Neural cell (in vitro differentiated cells): ENCODE measurements around the gene RNF26. TPM values are rescaled to one million over a fixed set of nuclear protein-coding genes. Genes with fewer than 3 reads are reported as not detected.

Experiments
- H2AFZ ChIP-seq: fragments of 200-600, 300-800 bp; sonication (generic), shearing (Covaris generic); 2 replicates; pipeline ENCODE4 v1.6.0; 2014; ENCODE audit warnings: low read depth, mild to moderate bottlenecking, antibody characterized with exemption, low read length, moderate library complexity
- H3F3A ChIP-seq: fragments of 200-600 bp; shearing (Covaris generic); 2 replicates; pipeline ENCODE4 v1.6.1; 2016; ENCODE audit warnings: mild to moderate bottlenecking, moderate library complexity, mixed read lengths, antibody characterized with exemption, low read length; ENCODE audit not compliant: insufficient read depth, poor library complexity, severe bottlenecking
- H3K27ac ChIP-seq: fragments of 200-600, 300-800 bp; sonication (generic), shearing (Covaris generic); 2 replicates; pipeline ENCODE4 v1.5.1; 2014; ENCODE audit warnings: mild to moderate bottlenecking, low read length, moderate library complexity
- H3K27me3 ChIP-seq: fragments of 300-800, 200-600 bp; sonication (generic), shearing (Covaris generic); 2 replicates; pipeline ENCODE4 v1.6.0; 2014; ENCODE audit warnings: mild to moderate bottlenecking, low read depth, low read length, moderate library complexity; ENCODE audit not compliant: insufficient read depth
- H3K36me3 ChIP-seq: fragments of 300-800, 200-600 bp; sonication (generic), shearing (Covaris generic); 2 replicates; pipeline ENCODE4 v1.5.1; 2014; ENCODE audit warnings: mild to moderate bottlenecking, antibody characterized with exemption, low read length, moderate library complexity; ENCODE audit not compliant: insufficient read depth
- H3K4me2 ChIP-seq: fragments of 300-800, 200-600 bp; sonication (generic), shearing (Covaris generic); 2 replicates; pipeline ENCODE4 v1.6.0; 2014; ENCODE audit warnings: mild to moderate bottlenecking, low read length
- H3K4me3 ChIP-seq: fragments of 300-800, 200-600 bp; sonication (generic), shearing (Covaris generic); 2 replicates; pipeline ENCODE4 v1.5.1; 2014; ENCODE audit warnings: mild to moderate bottlenecking, low read length, moderate library complexity
- H3K79me2 ChIP-seq: fragments of 200-600 bp; shearing (Covaris generic); replicated peaks from 2 replicates; pipeline ENCODE4 v1.6.0; 2014; ENCODE audit warnings: mild to moderate bottlenecking, low read length, moderate library complexity; ENCODE audit not compliant: insufficient read depth
- H3K9ac ChIP-seq: fragments of 300-800, 200-600 bp; sonication (generic), shearing (Covaris generic); 2 replicates; pipeline ENCODE4 v1.6.1; 2016; ENCODE audit warnings: mild to moderate bottlenecking, low read length, mixed read lengths
- H3K9me2 ChIP-seq: fragments of 200-600 bp; shearing (Covaris generic); 2 replicates; pipeline ENCODE4 v1.6.1; 2016; ENCODE audit warnings: mild to moderate bottlenecking, low read length, mixed read lengths; ENCODE audit not compliant: insufficient read depth
- H3K9me3 ChIP-seq: fragments of 200-600, 300-800 bp; sonication (generic), shearing (Covaris generic); 2 replicates; pipeline ENCODE4 v1.6.1; 2016; ENCODE audit warnings: mild to moderate bottlenecking, mixed run types, low read length, moderate library complexity, mixed read lengths
- H4K20me1 ChIP-seq: fragments of 200-600 bp; shearing (Covaris generic); 2 replicates; pipeline ENCODE4 v1.6.1; 2016; ENCODE audit warnings: mild to moderate bottlenecking, mixed run types; ENCODE audit not compliant: insufficient read depth
- EP300 ChIP-seq: fragments of 450-650 bp; conservative IDR thresholded peaks from 2 replicates; pipeline ENCODE4 v1.6.1; 2014; ENCODE audit warnings: antibody characterized with exemption, mild to moderate bottlenecking, moderate library complexity; ENCODE audit not compliant: poor library complexity, severe bottlenecking
- EZH2 ChIP-seq: fragments of 200-600, 300-800 bp; shearing (Covaris generic), sonication (generic); IDR thresholded peaks from 2 replicates; pipeline ENCODE4 v1.6.1; 2014; ENCODE audit warnings: antibody characterized with exemption, low read length, borderline replicate concordance, mild to moderate bottlenecking; ENCODE audit not compliant: insufficient read depth, poor library complexity, severe bottlenecking
- MXI1 ChIP-seq: fragments of 450-650 bp; conservative IDR thresholded peaks from 2 replicates; pipeline ENCODE4 v1.6.1; 2014; ENCODE audit warnings: antibody characterized with exemption, mild to moderate bottlenecking; ENCODE audit not compliant: poor library complexity, severe bottlenecking
- POLR2AphosphoS5 ChIP-seq: IDR thresholded peaks from 2 replicates; pipeline ENCODE4 v1.6.1; 2012
- RAD21 ChIP-seq: fragments of 450-650 bp; conservative IDR thresholded peaks from 2 replicates; pipeline ENCODE4 v1.6.1; 2014; ENCODE audit warnings: antibody characterized with exemption, mild to moderate bottlenecking, moderate library complexity
- SMC3 ChIP-seq: fragments of 450-650 bp; conservative IDR thresholded peaks from 2 replicates; pipeline ENCODE4 v1.6.1; 2014; ENCODE audit warnings: antibody characterized with exemption, mild to moderate bottlenecking, moderate library complexity; ENCODE audit not compliant: poor library complexity
- TAF1 ChIP-seq: IDR thresholded peaks from 2 replicates; pipeline ENCODE4 v1.6.1; 2012; ENCODE audit warnings: low read depth
- polyA plus RNA-seq: library from polyadenylated mRNA; depleted of rRNA; stranded (reverse); fragments of >200 nt; gene quantifications from 2 replicates; pipeline ENCODE4 v1.2.3, GENCODE V29; 2014
- TF ChIP-seq, protein P1 (sequence below): fragments of 450-650 bp; IDR thresholded peaks from 2 replicates; pipeline ENCODE4 v1.5.1; 2014; ENCODE audit warnings: antibody characterized with exemption, mild to moderate bottlenecking, moderate library complexity; ENCODE audit not compliant: poor library complexity, severe bottlenecking
- TF ChIP-seq, protein P2 (sequence below): IDR thresholded peaks from 2 replicates; pipeline ENCODE4 v1.6.1; 2012; ENCODE audit warnings: borderline replicate concordance

The RNF26 gene
- polyA plus RNA-seq, 1 donor from 2014 or later, result 2.6 TPM

DNA sequence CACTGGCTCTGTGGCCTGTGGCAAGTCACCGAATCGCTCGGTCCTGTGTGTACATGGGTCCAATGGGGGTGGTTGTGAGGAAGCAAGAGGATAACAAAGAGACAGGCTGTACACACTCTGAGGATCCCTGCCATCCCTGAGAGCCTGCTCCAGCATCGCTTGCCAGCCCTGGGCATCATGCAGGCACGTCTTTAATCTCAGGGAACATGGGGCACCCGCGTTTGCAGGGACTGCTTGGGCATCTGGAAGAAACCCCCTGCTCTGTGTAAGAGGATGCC lies 7.6 kb downstream of the RNF26 start:
- TF ChIP-seq, protein P1, sequence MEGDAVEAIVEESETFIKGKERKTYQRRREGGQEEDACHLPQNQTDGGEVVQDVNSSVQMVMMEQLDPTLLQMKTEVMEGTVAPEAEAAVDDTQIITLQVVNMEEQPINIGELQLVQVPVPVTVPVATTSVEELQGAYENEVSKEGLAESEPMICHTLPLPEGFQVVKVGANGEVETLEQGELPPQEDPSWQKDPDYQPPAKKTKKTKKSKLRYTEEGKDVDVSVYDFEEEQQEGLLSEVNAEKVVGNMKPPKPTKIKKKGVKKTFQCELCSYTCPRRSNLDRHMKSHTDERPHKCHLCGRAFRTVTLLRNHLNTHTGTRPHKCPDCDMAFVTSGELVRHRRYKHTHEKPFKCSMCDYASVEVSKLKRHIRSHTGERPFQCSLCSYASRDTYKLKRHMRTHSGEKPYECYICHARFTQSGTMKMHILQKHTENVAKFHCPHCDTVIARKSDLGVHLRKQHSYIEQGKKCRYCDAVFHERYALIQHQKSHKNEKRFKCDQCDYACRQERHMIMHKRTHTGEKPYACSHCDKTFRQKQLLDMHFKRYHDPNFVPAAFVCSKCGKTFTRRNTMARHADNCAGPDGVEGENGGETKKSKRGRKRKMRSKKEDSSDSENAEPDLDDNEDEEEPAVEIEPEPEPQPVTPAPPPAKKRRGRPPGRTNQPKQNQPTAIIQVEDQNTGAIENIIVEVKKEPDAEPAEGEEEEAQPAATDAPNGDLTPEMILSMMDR, result no peak
- TF ChIP-seq MXI1 (no peak), EP300 (no peak), EZH2 (no peak), TAF1 (no peak), SMC3 (no peak), POLR2AphosphoS5 (no peak), RAD21 (no peak)
- TF ChIP-seq, protein P2, sequence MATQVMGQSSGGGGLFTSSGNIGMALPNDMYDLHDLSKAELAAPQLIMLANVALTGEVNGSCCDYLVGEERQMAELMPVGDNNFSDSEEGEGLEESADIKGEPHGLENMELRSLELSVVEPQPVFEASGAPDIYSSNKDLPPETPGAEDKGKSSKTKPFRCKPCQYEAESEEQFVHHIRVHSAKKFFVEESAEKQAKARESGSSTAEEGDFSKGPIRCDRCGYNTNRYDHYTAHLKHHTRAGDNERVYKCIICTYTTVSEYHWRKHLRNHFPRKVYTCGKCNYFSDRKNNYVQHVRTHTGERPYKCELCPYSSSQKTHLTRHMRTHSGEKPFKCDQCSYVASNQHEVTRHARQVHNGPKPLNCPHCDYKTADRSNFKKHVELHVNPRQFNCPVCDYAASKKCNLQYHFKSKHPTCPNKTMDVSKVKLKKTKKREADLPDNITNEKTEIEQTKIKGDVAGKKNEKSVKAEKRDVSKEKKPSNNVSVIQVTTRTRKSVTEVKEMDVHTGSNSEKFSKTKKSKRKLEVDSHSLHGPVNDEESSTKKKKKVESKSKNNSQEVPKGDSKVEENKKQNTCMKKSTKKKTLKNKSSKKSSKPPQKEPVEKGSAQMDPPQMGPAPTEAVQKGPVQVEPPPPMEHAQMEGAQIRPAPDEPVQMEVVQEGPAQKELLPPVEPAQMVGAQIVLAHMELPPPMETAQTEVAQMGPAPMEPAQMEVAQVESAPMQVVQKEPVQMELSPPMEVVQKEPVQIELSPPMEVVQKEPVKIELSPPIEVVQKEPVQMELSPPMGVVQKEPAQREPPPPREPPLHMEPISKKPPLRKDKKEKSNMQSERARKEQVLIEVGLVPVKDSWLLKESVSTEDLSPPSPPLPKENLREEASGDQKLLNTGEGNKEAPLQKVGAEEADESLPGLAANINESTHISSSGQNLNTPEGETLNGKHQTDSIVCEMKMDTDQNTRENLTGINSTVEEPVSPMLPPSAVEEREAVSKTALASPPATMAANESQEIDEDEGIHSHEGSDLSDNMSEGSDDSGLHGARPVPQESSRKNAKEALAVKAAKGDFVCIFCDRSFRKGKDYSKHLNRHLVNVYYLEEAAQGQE, result no peak
- Histone ChIP-seq H3F3A (no peaks in the 10 kb centered on the region), H3K9me2 (no peaks in the 10 kb centered on the region), H2AFZ (no peak overlapping the region), H3K4me2 (no peak overlapping the region), H3K79me2 (no peaks in the 10 kb centered on the region), H3K36me3 (no peaks in the 10 kb centered on the region), H3K4me3 (no peak overlapping the region), H3K9me3 (no peaks in the 10 kb centered on the region), H3K27ac (no peak overlapping the region), H3K27me3 (peaks cover 36% of the 10 kb centered on the region), H4K20me1 (no peaks in the 10 kb centered on the region), H3K9ac (no peak overlapping the region)

DNA sequence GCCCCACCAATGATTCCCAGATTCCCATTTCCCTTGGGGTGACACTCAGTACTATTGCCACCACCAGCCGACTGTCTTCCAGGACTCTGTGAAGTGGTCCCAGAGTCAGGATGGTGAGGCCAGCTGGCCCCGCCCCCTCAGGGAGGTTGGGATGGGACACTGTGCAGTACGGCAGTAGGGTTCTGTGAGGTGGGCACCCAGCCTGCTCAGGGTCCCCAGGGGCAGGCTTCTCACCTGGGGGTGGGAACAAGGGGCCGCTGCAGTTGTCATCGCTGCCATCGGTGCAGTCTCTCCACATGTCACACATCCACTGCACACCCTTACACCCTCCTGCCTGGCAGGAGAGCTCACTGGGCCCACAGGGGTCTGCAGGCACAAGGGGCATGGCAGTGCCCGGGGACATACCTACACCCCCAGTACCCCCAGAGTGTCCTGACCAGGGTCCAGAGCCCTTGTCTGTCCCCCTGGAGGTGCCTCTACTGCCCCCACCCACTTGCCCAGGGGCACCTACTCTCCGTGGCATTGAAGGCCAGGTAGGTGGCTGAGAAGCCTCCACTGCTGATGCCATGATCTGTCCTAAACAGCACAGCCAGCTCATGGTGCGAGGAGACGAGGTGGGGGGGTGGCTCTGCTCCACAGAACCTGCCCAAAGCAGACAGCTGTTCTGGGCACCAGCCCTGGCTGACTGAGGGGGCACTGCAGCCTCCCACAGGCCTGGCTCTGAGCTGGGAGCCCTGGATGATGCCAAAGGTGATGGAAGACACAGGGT lies 8.2 kb downstream of the RNF26 start:
- Histone ChIP-seq H3F3A (no peaks in the 10 kb centered on the region), H3K27ac (no peak overlapping the region), H3K79me2 (no peaks in the 10 kb centered on the region), H3K9ac (no peak overlapping the region), H3K9me3 (no peaks in the 10 kb centered on the region), H4K20me1 (no peaks in the 10 kb centered on the region), H3K4me3 (no peak overlapping the region), H3K27me3 (peaks cover 36% of the 10 kb centered on the region), H3K9me2 (no peaks in the 10 kb centered on the region), H3K36me3 (no peaks in the 10 kb centered on the region), H2AFZ (no peak overlapping the region), H3K4me2 (no peak overlapping the region)
- TF ChIP-seq MXI1 (no peak), EZH2 (no peak), SMC3 (no peak), POLR2AphosphoS5 (no peak), TAF1 (no peak), EP300 (no peak)
